Stimulated activated CD4-positive, alpha-beta T cell treated with anti-CD3 and anti-CD28 coated beads, Interleukin-12 subunit alpha, Interleukin-12 subunit beta, amount 100 ng/mL, for 24 hours (primary cell): ENCODE results near the gene NLRP4.
"Not testable (repeated sequence)": the region's sequence is repeated elsewhere in the genome, so short reads cannot be mapped to it uniquely, and the experiment has no call there.

Experiments
- DNase-seq, 2 experiments: peaks; one replicate each; pipeline ENCODE4 v3.0.0-alpha.2; 2020; ENCODE audit warnings: low read depth in 2 of 2

Gene NLRP4

GRCh38 chr19:55898911-55899310 is 62.6 kb downstream of the NLRP4 start:
- no peak for DNase-seq

GRCh38 chr19:55901369-55902079 is 65.2 kb downstream of the NLRP4 start:
- no peak for DNase-seq

- DNase-seq: no peak
These were observed 65.9 kb downstream of the NLRP4 start for GRCh38 chr19:55902080-55902751.

- no peak for DNase-seq
These were observed 70.9 kb downstream of the NLRP4 start for GRCh38 chr19:55907286-55907685.

- no peak for DNase-seq
These were observed 71.4 kb downstream of the NLRP4 start for GRCh38 chr19:55907746-55908145.

- no peak for DNase-seq
These were observed 73.5 kb downstream of the NLRP4 start for GRCh38 chr19:55909801-55910200.

- no peak for DNase-seq
These were observed 76.6 kb downstream of the NLRP4 start for GRCh38 chr19:55912916-55913315.

GRCh38 chr19:55913643-55914268 is 77.4 kb downstream of the NLRP4 start:
- DNase-seq: no peak

GRCh38 chr19:55923556-55923955 is 87.2 kb downstream of the NLRP4 start:
- DNase-seq: no peak

- no peak for DNase-seq
These were observed 91.7 kb downstream of the NLRP4 start for GRCh38 chr19:55927991-55928390.

GRCh38 chr19:55929258-55929657 is 92.9 kb downstream of the NLRP4 start:
- DNase-seq: not testable (repeated sequence)

- DNase-seq: no peak
These were observed 94.7 kb downstream of the NLRP4 start for GRCh38 chr19:55930996-55931515.
